Neuronal stem cell (in vitro differentiated cells): ENCODE measurements around the gene TMEM130.
A peak's percentile ranks its signal among the peaks of the same experiment; 100 is the strongest.

Source experiments
- DNase-seq: peaks from one replicate; pipeline ENCODE4 v3.0.0-alpha.2; 2013; ENCODE audit warnings: low spot score
- H2AFZ ChIP-seq: one replicate; pipeline ENCODE4 v1.6.1; 2013; ENCODE audit warnings: mild to moderate bottlenecking, low read length, inconsistent platforms
- H2AK5ac ChIP-seq: 2 replicates; pipeline ENCODE4 v1.6.1; 2013; ENCODE audit warnings: low read depth, mild to moderate bottlenecking, inconsistent platforms, low read length, moderate library complexity, mixed read lengths
- H2BK120ac ChIP-seq: 2 replicates; pipeline ENCODE4 v1.6.1; 2013; ENCODE audit warnings: low read depth, mild to moderate bottlenecking, inconsistent platforms, low read length, moderate library complexity, mixed read lengths
- H2BK12ac ChIP-seq: one replicate; pipeline ENCODE4 v1.6.1; 2013; ENCODE audit warnings: low read length, inconsistent platforms
- H2BK15ac ChIP-seq: 2 replicates; pipeline ENCODE4 v1.6.1; 2013; ENCODE audit warnings: mild to moderate bottlenecking, low read length, inconsistent platforms, mixed read lengths
- H2BK5ac ChIP-seq: one replicate; pipeline ENCODE4 v1.6.1; 2013; ENCODE audit warnings: inconsistent platforms, mild to moderate bottlenecking, low read length, moderate library complexity
- H3K14ac ChIP-seq: one replicate; pipeline ENCODE4 v1.6.1; 2013; ENCODE audit warnings: low read length, inconsistent platforms
- H3K18ac ChIP-seq: 2 replicates; pipeline ENCODE4 v1.6.1; 2013; ENCODE audit warnings: low read length, inconsistent platforms
- H3K23ac ChIP-seq: 2 replicates; pipeline ENCODE4 v1.6.1; 2013; ENCODE audit warnings: low read depth, mild to moderate bottlenecking, mixed read lengths, low read length, inconsistent platforms; ENCODE audit not compliant: poor library complexity
- H3K27ac ChIP-seq: replicated peaks from 3 replicates; pipeline ENCODE4 v1.5.1; 2013; ENCODE audit warnings: low read length, inconsistent platforms
- H3K27me3 ChIP-seq, 3 experiments: 2 replicates each; pipeline ENCODE4 v1.6.1; 2013; ENCODE audit warnings: low read length in 3 of 3, mild to moderate bottlenecking in 2 of 3, inconsistent platforms in 1 of 3, low read depth in 1 of 3, mixed read lengths in 1 of 3, moderate library complexity in 1 of 3; ENCODE audit not compliant: control insufficient read depth in 3 of 3, insufficient read depth in 3 of 3
- H3K36me3 ChIP-seq, 2 donors: replicated peaks in 1 of 2; 2 replicates each; pipeline ENCODE4 v1.6.1; 2013; ENCODE audit warnings: low read length in 2 of 2; ENCODE audit not compliant: control insufficient read depth in 2 of 2, insufficient read depth in 2 of 2
- H3K4ac ChIP-seq: 2 replicates; pipeline ENCODE4 v1.6.1; 2013; ENCODE audit warnings: inconsistent platforms, mild to moderate bottlenecking, low read length, moderate library complexity
- H3K4me1 ChIP-seq, 2 donors: 1 replicate in 1 of 2; 2 replicates in 1 of 2; pipeline ENCODE4 v1.6.1; 2013; ENCODE audit warnings: low read length in 2 of 2, low read depth in 1 of 2; ENCODE audit not compliant: control insufficient read depth in 2 of 2, insufficient read depth in 1 of 2
- H3K4me2 ChIP-seq: one replicate; pipeline ENCODE4 v1.6.1; 2013; ENCODE audit warnings: mild to moderate bottlenecking, low read length, inconsistent platforms; ENCODE audit not compliant: insufficient read depth, poor library complexity, severe bottlenecking
- H3K4me3 ChIP-seq, 2 donors: 2 replicates each; pipeline ENCODE4 v1.5.1; 2013; ENCODE audit warnings: low read length in 2 of 2, mild to moderate bottlenecking in 2 of 2, inconsistent platforms in 1 of 2, moderate library complexity in 1 of 2
- H3K79me1 ChIP-seq: one replicate; pipeline ENCODE4 v1.6.1; 2013; ENCODE audit warnings: low read depth, mild to moderate bottlenecking, inconsistent platforms, low read length, moderate library complexity
- H3K9ac ChIP-seq: one replicate; pipeline ENCODE4 v1.6.1; 2013; ENCODE audit warnings: mild to moderate bottlenecking, low read depth, low read length, inconsistent platforms; ENCODE audit not compliant: poor library complexity
- H3K9me3 ChIP-seq, 2 donors: replicated peaks in 1 of 2; 2 replicates each; pipeline versions ENCODE3 to v1.6.1; 2013; ENCODE audit warnings: low read length in 2 of 2, mild to moderate bottlenecking in 2 of 2, inconsistent platforms in 1 of 2, low read depth in 1 of 2, mixed read lengths in 1 of 2, moderate library complexity in 1 of 2; ENCODE audit not compliant: control insufficient read depth in 2 of 2, insufficient read depth in 1 of 2
- H4K8ac ChIP-seq: one replicate; pipeline ENCODE4 v1.6.1; 2013; ENCODE audit warnings: low read depth, mild to moderate bottlenecking, inconsistent platforms, low read length, moderate library complexity
- H4K91ac ChIP-seq: one replicate; pipeline ENCODE4 v1.6.1; 2013; ENCODE audit warnings: low read length, low read depth, mild to moderate bottlenecking, inconsistent platforms; ENCODE audit not compliant: poor library complexity
- WGBS, 2 donors: extraction: QIAGEN DNeasy Blood & Tissue Kit; methylation state at CpG; one replicate each; pipeline ENCODE4 v1.1.7; 2013; ENCODE audit warnings: missing lambda C conversion rate in 2 of 2, mixed read lengths in 1 of 2; ENCODE audit not compliant: insufficient read length in 2 of 2, insufficient replicate concordance in 1 of 2; ENCODE audit errors: extremely low coverage in 2 of 2; 5-methylcytosine and 5-hydroxymethylcytosine counted together

TMEM130 gene

DNA sequence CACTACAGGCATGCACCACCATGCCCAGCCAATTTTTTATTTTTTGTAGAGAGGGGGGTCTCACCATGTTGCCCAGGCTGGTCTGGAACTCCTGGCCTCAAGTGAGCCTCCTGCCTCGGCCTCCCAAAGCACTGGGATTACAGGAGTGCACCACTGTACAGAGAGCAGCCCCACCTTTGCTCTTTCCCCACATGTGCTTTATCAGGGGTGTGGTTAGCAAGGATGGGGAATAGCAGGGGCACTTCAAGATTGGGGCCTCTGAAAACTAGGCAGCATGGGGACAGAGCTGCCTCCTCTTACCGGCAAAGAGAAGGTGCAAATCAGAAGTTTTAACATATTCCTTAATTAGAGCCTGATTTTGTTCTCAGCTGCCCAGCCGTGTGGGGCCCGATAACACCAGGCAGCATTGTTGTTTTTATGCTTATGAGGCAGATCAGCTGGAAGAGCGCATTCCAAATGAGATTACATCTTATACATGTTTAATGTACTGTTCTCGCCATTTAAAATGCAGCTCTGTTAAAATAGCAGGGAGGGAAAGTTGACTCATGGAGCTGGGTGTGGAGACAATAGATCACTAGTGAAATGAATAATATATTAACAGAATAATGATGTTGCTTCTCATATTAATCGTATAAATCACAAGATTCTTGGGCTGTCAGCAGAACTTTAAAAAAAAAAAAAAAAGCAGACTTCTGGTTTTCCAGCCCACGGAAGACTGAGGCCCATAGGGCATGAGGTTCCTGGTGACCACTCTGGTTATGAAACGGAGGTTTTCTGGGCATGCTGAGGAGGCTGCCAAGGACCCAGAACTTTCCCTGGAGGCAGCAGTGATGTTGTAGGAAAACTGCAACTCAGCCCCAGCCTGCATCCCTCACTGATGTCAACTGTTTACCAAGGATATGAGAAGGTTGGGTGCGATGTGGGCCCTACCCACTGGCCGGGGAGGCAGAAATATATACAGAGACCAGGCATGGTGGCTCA, 62.5 kb downstream of the TMEM130 start:
- Histone ChIP-seq H3K36me3 (no peaks in the 10 kb centered on the region), H3K27ac (no peak overlapping the region), H3K9ac (no peak overlapping the region), H3K14ac (no peak overlapping the region), H4K8ac (no peak overlapping the region), H2BK15ac (no peak overlapping the region), H3K27me3 (no peaks in the 10 kb centered on the region), H2BK5ac (no peak overlapping the region), H2AK5ac (no peak overlapping the region), H3K4me3 (no peak overlapping the region), H3K4me1 (peaks cover 7 to 9% of the 10 kb centered on the region in 2 donors), H3K18ac (no peak overlapping the region), H3K4ac (no peak overlapping the region), H2BK12ac (peak overlapping the region; percentile 46), H3K79me1 (peaks cover 2% of the 10 kb centered on the region), H3K9me3 (peaks cover 0 to 8% of the 10 kb centered on the region in 2 donors), H3K23ac (no peak overlapping the region), H3K4me2 (no peak overlapping the region), H2AFZ (no peak overlapping the region), H4K91ac (no peak overlapping the region), H2BK120ac (no peak overlapping the region)
- WGBS, 2 donors = no CpG with 5 or more reads among the region's 11 CpGs
- no peak for DNase-seq

DNA sequence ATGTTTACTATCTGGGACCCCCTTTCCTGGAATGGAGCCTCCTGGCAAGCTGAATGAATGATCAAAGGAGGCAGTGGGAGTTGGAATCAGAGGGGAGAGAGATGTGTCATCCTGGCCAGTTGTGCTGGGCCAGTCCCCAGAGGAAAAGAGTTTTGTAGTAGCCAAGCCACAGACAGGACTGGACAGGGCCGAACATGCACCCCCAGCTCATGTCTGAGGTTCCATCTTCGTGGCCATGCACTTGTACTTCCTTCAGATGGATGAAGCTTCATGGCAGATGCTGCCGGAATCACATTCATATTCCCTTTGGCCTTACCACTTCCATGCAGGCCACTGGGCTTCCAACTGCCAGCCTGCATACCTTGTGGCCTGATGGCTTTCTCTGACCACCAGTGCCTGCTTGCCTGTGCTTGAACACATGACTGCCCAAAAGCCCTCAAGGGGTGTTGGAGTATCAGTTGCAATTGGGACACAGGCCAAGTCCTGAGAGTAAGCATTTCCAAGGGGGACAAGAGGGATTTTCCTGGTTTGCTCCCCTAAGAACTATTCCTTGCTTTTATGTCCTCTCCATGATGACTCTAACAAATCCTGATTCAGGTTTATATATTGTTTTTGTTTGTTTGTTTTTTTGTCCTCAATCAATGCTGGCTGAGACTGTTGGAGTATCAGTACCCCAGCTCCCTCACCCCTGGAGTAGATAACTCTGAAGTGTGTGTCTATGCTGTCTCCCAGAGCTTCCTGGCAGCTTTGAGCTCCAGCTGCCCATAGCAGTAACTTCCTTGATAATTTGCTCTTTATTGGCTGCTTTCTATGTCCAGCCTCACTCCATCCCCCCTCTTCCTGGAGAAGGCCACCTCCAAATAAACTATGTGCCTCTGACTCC, 63.6 kb downstream of the TMEM130 start:
- Histone ChIP-seq H2BK5ac (no peak overlapping the region), H2AK5ac (no peak overlapping the region), H2BK15ac (no peak overlapping the region), H3K79me1 (peaks cover 1% of the 10 kb centered on the region), H3K27ac (no peak overlapping the region), H3K4ac (no peak overlapping the region), H3K4me3 (no peak overlapping the region), H2BK120ac (no peak overlapping the region), H3K9me3 (peaks cover under 1 to 8% of the 10 kb centered on the region in 2 donors), H2AFZ (no peak overlapping the region), H4K8ac (no peak overlapping the region), H3K23ac (no peak overlapping the region), H3K14ac (no peak overlapping the region), H3K18ac (no peak overlapping the region), H3K4me2 (no peak overlapping the region), H3K27me3 (no peaks in the 10 kb centered on the region), H2BK12ac (no peak overlapping the region), H3K36me3 (no peaks in the 10 kb centered on the region), H4K91ac (no peak overlapping the region), H3K4me1 (peaks cover 14 to 15% of the 10 kb centered on the region in 2 donors), H3K9ac (no peak overlapping the region)
- DNase-seq = no peak
- no CpG with 5 or more reads among the region's 3 CpGs for WGBS, 2 donors

DNA sequence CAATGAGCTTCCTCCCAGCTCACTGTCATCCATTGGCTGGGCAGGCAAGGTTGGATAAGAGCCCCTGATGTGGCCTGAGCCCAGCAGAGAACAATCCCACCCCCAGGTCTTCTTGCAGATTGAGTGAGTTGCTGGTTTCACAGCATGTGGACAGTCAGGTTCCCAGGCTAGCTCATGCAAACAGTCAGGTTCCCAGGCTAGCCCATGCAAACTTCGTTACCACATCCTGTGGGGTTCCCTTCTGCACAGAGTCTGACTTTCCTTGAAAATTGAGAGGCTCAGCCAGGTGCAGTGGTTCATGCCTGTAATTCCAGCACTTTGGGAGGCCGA, 67.1 kb downstream of the TMEM130 start:
- H3K4me2 ChIP-seq = no peak overlapping the region
- no peak overlapping the region for H3K4ac ChIP-seq
- no peak overlapping the region for H2BK15ac ChIP-seq
- no peak overlapping the region for H2AFZ ChIP-seq
- no peaks in the 10 kb centered on the region for H3K79me1 ChIP-seq
- peaks cover 8 to 10% of the 10 kb centered on the region in 2 donors for H3K4me1 ChIP-seq
- H3K9me3 ChIP-seq = peaks cover 0 to 3% of the 10 kb centered on the region in 2 donors
- WGBS, 2 donors = no CpG with 5 or more reads among the region's 2 CpGs
- peak overlapping the region; percentile 8 for H2AK5ac ChIP-seq
- no peak overlapping the region for H3K4me3 ChIP-seq
- DNase-seq = no peak
- H3K27ac ChIP-seq = no peak overlapping the region
- no peaks in the 10 kb centered on the region for H3K27me3 ChIP-seq
- H2BK5ac ChIP-seq = no peak overlapping the region
- H3K14ac ChIP-seq = no peak overlapping the region
- no peak overlapping the region for H3K23ac ChIP-seq
- no peaks in the 10 kb centered on the region for H3K36me3 ChIP-seq
- H3K18ac ChIP-seq = peak overlapping the region; percentile 52
- H4K91ac ChIP-seq = no peak overlapping the region
- H2BK120ac ChIP-seq = no peak overlapping the region
- H4K8ac ChIP-seq = no peak overlapping the region
- no peak overlapping the region for H3K9ac ChIP-seq
- H2BK12ac ChIP-seq = no peak overlapping the region
